SJSA1 (cell line): ENCODE measurements around the gene CTDP1. TPM values are rescaled to one million over a fixed set of nuclear protein-coding genes. Genes with fewer than 3 reads are reported as not detected.
"Not testable (repeated sequence)": the region's sequence is repeated elsewhere in the genome, so short reads cannot be mapped to it uniquely, and the experiment has no call there.

ENCODE experiments used
- DNase-seq, 2 experiments: peaks; one replicate each; pipeline ENCODE4 v3.0.0-alpha.2; 2015 to 2020; ENCODE audit warnings: low spot score in 2 of 2, low read depth in 1 of 2
- H3K27ac ChIP-seq: fragments of 250-450 bp; sonication (Bioruptor Pico); 2 replicates; pipeline ENCODE4 v1.5.1; 2020; ENCODE audit warnings: mild to moderate bottlenecking, moderate library complexity
- H3K27me3 ChIP-seq: fragments of 250-450 bp; sonication (Bioruptor Pico); replicated peaks from 2 replicates; pipeline ENCODE4 v1.5.1; 2020; ENCODE audit warnings: mild to moderate bottlenecking, moderate library complexity
- H3K36me3 ChIP-seq: fragments of 250-450 bp; sonication (Bioruptor Pico); 2 replicates; pipeline ENCODE4 v1.5.1; 2020; ENCODE audit warnings: mild to moderate bottlenecking
- H3K4me1 ChIP-seq: fragments of 250-450 bp; sonication (Bioruptor Pico); replicated peaks from 2 replicates; pipeline ENCODE4 v1.6.1; 2021; ENCODE audit warnings: mild to moderate bottlenecking
- H3K4me3 ChIP-seq: fragments of 250-450 bp; sonication (Bioruptor Pico); 2 replicates; pipeline ENCODE4 v1.5.1; 2020; ENCODE audit warnings: mild to moderate bottlenecking
- H3K9me3 ChIP-seq: fragments of 250-450 bp; sonication (Bioruptor Pico); replicated peaks from 2 replicates; pipeline ENCODE4 v1.5.1; 2020; ENCODE audit warnings: mild to moderate bottlenecking
- total RNA-seq: library from RNA; depleted of rRNA; stranded (reverse); fragments of >200 nt; shearing (Covaris generic); gene quantifications from 2 replicates; pipeline ENCODE4 v1.2.3, GENCODE V29; 2014

CTDP1 gene
- total RNA-seq, 1 experiment from 2014 or later, result 23.0 TPM

DNA sequence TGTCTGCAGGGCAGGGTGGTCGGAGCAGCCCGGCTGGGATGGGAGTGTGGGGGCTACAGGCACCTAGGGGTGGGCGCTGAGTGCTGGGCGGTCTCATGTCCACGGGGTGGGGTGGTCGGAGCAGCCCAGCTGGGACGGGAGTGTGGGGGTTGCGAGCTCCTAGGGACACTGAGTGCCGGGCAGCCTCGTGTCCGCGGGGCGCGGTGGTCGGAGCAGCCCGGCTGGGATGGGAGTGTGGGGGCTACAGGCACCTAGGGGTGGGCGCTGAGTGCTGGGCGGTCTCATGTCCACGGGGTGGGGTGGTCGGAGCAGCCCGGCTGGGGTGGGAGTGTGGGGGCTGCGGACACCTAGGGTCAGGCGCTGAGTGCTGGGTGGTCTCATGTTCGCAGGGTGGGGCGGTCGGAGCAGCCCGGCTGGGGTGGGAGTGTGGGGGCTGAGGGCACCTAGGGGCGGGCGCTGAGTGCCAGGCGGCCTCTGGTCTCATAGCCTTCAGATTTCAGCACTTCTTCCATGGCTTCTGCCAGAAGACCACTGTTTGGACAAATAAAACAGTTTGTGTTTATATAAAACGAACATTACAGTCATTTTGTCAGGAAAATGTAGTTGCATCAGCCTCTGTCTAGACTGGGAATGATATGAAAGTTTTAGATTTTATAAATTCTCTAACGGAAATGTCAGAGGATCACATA lies 14.7 kb downstream of the CTDP1 start:
- H3K27ac ChIP-seq, H3K4me3 ChIP-seq, DNase-seq, H3K27me3 ChIP-seq, H3K9me3 ChIP-seq: not testable (repeated sequence)
- H3K36me3 ChIP-seq, result peaks cover 37% of the 10 kb centered on the region
- peaks cover 15% of the 10 kb centered on the region for H3K4me1 ChIP-seq

DNA sequence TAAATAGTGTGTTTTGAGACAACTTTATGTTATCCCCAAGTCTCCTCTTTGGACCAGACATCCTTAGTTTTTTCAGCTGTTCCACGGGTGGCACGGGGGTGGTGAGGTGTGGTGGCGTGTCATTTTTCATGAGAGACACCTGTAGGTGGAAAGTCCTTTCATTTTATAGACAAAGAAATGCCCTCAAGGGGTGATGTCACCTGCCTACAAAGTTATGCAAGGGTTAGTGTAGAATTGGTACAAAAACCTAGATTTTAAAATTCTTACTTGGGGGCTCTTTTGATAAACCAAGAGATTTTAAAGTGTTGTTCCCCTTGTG lies 15.3 kb downstream of the CTDP1 start:
- no peak overlapping the region for H3K27ac ChIP-seq
- H3K9me3 ChIP-seq, result 0 out of 2 replicates have a peak, but pooled peaks cover 3% of the 10 kb centered on the region

DNA sequence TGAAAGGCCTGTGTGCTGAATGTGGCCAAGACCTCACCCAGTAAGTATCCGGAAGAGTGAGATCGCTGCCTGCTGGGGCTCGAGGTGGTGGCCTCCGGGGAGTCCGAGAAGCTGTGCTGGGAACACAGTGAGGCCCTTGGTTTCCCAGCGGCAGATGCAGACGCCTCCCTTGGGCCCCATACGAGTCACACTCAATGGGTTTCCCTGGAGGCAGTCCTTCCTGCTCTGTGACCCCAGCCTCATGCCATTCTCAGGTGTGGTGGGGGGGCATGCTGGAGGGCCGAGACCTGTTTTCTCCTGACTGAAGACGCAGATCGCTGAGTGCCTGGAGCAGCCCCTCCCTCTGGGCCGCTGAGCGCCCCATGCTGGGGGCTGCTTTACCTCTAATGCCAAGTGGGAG lies 15.7 kb downstream of the CTDP1 start:
- no peak overlapping the region for H3K27ac ChIP-seq
- H3K4me1 ChIP-seq, result peaks cover 20% of the 10 kb centered on the region
- no peak overlapping the region for H3K4me3 ChIP-seq
- peaks cover 45% of the 10 kb centered on the region for H3K36me3 ChIP-seq
- H3K9me3 ChIP-seq, result 0 out of 2 replicates have a peak, but pooled peaks cover 6% of the 10 kb centered on the region
- DNase-seq, result no peak
- no peaks in the 10 kb centered on the region for H3K27me3 ChIP-seq

More for the DNA sequence above, 15.3 kb downstream of the CTDP1 start:
- no peak overlapping the region for H3K4me3 ChIP-seq
- peaks cover 41% of the 10 kb centered on the region for H3K36me3 ChIP-seq
- H3K4me1 ChIP-seq, result peaks cover 20% of the 10 kb centered on the region
- no peak for DNase-seq
- no peaks in the 10 kb centered on the region for H3K27me3 ChIP-seq

DNA sequence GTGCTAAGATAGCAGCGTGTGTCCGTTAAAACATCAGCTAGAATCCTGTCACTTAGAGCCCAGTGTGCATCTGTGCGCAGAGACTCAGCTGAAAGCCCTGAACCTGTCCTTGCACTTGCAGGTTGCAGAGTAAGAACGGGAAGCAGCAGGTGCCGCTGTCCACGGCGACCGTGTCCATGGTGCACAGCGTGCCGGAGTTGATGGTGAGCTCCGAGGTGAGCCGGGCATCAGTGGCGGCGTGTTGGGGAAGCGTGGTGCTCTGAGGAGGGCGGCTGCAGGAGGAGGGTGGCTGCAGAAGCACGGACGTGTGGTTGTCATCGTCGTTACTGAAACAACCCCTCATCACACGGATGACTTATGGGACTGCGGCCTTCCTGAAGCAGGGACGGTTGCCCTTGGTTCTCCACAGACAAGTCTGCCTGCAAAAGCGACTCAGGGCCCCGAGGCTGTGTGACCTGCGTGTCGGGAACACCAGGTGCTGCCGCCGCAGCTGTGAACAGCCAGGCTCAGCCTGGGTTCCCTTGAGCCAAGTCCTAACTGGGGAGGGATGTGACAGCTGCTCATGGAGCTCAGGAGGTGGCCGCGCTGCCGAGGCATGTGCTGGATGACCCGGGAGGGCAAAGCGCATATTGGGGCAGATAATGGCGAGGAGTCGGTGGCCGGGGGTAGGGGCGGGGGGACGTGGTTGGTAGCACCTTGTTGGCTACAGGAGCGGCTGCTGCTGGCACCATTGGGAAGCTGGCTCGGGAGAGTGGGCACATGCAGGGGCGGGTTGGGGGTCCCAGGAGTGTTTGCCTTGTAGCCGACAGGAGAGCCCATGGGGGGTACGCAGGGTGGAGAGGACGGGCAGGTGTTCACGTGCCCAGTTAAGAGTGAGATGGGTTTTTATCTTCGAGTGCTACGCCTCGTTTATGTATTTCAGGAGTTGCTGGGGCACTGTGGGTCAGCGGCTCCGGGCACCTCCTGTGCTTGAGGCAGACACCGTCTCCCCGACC lies 16.6 kb downstream of the CTDP1 start:
- Histone ChIP-seq H3K4me3 (no peak overlapping the region), H3K27me3 (no peaks in the 10 kb centered on the region), H3K27ac (no peak overlapping the region), H3K9me3 (0 out of 2 replicates have a peak, but pooled peaks cover 6% of the 10 kb centered on the region), H3K4me1 (peaks cover 20% of the 10 kb centered on the region), H3K36me3 (peaks cover 54% of the 10 kb centered on the region)
- DNase-seq, result no peak

DNA sequence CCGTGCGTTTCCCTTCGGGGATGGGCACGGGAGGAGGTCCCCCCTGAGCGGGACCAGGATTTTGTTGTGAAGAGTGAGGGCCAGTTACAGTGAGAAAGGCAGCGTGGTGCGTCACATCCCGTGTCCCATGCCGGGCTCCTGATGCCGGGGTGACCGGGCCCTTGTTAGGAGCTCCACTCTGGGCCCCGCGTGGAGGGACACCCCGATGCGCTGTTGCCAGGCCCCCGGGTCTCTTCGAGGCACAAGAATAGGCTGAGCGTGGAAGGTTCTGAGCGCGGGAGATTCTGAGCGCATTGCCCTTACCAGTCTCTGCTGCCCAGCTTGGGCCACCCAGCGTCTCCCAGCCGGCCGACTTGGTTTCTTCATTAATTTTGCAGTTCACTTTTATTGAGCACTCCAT lies 17.6 kb downstream of the CTDP1 start:
- Histone ChIP-seq H3K27me3 (no peaks in the 10 kb centered on the region), H3K36me3 (peaks cover 61% of the 10 kb centered on the region)
- DNase-seq, result no peak

DNA sequence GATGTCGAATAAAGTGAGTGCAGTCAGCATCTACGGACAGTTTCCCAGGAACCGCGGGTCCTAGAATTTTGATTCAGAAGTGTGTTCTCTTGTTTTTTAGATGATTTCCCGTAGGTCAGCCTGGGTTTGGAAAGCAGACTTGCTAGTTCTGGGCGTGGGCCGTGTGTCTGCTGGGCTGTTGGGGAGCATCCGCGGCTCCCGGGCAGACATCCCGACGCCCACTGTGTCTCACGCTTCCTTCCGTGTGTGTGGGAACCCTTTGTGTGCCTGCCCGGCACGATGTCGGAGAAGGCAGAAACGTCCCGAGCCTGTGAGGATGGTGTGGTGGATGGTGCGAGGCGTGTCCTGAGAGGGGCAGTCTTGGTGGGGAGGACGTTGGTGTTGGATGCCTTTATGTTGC lies 18.4 kb downstream of the CTDP1 start:
- no peak overlapping the region for H3K27ac ChIP-seq

More for the DNA sequence above, 17.6 kb downstream of the CTDP1 start:
- Histone ChIP-seq H3K27ac (no peak overlapping the region), H3K4me3 (no peak overlapping the region), H3K9me3 (0 out of 2 replicates have a peak, but pooled peaks cover 6% of the 10 kb centered on the region), H3K4me1 (peaks cover 20% of the 10 kb centered on the region)

DNA sequence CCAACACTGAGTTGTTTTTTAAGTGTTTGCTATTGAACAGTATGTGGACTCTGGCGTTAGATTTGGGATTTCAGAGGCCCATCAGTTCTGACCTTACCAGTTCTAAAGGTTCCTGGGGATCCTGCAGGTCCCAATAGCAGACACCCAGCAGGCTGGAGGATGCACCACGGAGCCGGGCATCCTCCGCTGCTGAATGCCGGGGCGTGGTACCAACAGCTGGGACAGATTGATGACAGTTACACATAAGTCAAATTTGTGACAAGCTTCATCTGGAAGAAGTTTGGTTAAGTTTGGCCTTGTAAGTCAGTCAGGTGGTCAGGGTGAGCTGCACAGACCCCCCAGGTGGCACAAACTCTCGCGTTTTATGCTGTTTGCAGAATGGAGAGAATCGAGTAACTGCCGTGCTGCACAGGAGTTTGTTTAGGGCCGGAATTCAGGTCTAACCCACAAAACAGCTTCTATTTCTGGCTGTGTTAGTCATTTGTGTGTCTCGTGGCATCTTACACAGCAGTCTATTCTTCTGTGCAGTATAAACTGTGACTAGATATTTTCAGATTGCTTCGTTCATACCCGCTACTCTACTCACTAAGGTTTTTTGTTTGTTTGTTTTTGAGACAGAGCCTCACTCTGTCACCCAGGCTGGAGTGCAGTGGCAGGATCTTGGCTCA lies 19.2 kb downstream of the CTDP1 start:
- Histone ChIP-seq H3K9me3 (0 out of 2 replicates have a peak, but pooled peaks cover 6% of the 10 kb centered on the region), H3K36me3 (peaks cover 68% of the 10 kb centered on the region), H3K4me1 (peaks cover 20% of the 10 kb centered on the region), H3K4me3 (no peak overlapping the region), H3K27ac (peak overlapping the region; percentile 30), H3K27me3 (no peaks in the 10 kb centered on the region)
- peak; percentile 88 for DNase-seq

More for the DNA sequence above, 18.4 kb downstream of the CTDP1 start:
- no peaks in the 10 kb centered on the region for H3K27me3 ChIP-seq
- H3K4me3 ChIP-seq, result no peak overlapping the region
- H3K4me1 ChIP-seq, result peaks cover 20% of the 10 kb centered on the region
- 0 out of 2 replicates have a peak, but pooled peaks cover 6% of the 10 kb centered on the region for H3K9me3 ChIP-seq
- H3K36me3 ChIP-seq, result peaks cover 63% of the 10 kb centered on the region
- DNase-seq, result no peak

DNA sequence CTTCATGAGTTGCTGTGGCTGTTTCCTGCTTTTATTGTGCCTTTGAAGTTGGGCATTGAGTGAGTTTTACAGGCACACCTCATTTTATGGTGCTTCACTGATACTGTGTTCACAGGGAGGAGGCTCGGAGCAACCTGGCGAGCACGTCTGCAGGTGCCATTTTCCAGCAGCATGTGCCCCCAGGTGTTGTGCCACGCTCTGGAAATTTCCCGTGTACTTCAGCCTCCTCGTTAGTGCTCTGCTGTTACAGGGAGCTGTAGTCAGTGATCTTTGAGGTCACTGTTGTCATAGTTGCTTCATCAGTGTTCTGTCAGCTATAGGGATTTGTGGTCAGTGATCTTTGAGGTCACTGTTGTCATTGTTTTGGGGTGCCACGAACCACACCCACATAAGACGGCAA lies 20.1 kb downstream of the CTDP1 start:
- Histone ChIP-seq H3K9me3 (0 out of 2 replicates have a peak, but pooled peaks cover 6% of the 10 kb centered on the region), H3K36me3 (peaks cover 77% of the 10 kb centered on the region), H3K4me3 (no peak overlapping the region), H3K4me1 (peaks cover 20% of the 10 kb centered on the region), H3K27me3 (no peaks in the 10 kb centered on the region), H3K27ac (no peak overlapping the region)
- DNase-seq, result no peak

DNA sequence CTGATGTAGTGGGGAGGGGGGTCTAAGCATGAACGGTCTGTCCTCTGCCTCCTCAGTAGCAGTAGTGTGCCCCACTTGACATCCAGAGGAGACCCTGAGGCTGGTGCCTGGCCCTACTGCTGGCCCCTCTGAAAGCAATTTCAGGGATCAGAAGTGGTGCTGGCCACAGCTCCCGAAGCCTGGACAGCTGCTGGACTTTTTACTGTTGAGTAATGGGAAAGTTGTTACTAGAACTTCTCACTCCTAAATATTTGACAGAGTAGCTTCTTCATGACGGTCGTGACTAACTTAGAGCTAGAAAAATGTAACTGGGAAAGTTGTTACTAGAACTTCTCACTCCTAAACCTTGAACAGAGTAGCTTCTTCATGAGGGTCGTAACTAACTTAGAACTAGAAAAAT lies 23.3 kb downstream of the CTDP1 start:
- no peak overlapping the region for H3K27ac ChIP-seq
- peaks cover 66% of the 10 kb centered on the region for H3K36me3 ChIP-seq
- H3K27me3 ChIP-seq, result no peaks in the 10 kb centered on the region
- peaks cover 18% of the 10 kb centered on the region for H3K4me1 ChIP-seq
- no peak for DNase-seq
- H3K4me3 ChIP-seq, result no peak overlapping the region
- H3K9me3 ChIP-seq, result 0 out of 2 replicates have a peak, but pooled peaks cover 6% of the 10 kb centered on the region

DNA sequence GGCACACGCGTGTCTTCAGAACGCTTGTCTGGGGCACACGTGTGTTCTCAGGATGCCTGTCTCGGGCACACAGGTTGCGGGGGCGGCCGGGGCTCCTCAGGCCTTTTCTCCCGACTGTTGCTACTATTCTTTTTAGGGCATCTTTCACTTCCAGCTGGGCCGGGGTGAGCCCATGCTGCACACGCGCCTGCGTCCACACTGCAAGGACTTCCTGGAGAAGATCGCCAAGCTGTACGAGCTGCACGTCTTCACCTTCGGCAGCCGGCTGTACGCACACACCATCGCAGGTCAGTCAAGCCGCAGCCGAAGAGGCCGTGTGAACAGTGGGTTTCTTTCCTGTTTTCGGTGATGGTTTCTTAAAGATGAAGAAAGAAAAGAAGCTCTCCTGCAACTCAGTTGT lies 25.0 kb downstream of the CTDP1 start:
- Histone ChIP-seq H3K36me3 (peaks cover 65% of the 10 kb centered on the region), H3K9me3 (0 out of 2 replicates have a peak, but pooled peaks cover 5% of the 10 kb centered on the region), H3K4me1 (peaks cover 2% of the 10 kb centered on the region), H3K27ac (no peak overlapping the region), H3K27me3 (no peaks in the 10 kb centered on the region), H3K4me3 (no peak overlapping the region)
- no peak for DNase-seq

DNA sequence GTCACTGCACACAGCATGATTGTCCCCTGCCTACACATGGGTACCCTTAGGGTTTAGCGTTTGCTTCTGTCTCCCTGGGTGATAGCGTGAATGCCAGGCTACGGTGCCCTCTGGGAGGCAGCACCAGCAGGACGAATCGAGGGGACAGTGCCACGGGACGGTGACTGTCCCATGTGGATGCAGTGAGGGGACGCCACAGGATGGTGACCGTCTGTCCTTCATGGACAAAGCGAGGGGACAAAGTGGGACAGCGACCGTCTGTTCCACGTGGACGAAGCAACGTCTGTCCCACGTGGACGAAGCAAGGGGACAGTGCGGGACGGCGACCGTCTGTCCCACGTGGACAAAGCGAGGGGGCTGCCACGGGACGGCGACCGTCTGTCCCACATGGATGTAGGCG lies 25.7 kb downstream of the CTDP1 start:
- Histone ChIP-seq H3K9me3 (0 out of 2 replicates have a peak, but pooled peaks cover under 1% of the 10 kb centered on the region), H3K4me1 (no peaks in the 10 kb centered on the region), H3K27me3 (no peaks in the 10 kb centered on the region), H3K27ac (no peak overlapping the region), H3K36me3 (peaks cover 63% of the 10 kb centered on the region), H3K4me3 (no peak overlapping the region)
- DNase-seq, result no peak

DNA sequence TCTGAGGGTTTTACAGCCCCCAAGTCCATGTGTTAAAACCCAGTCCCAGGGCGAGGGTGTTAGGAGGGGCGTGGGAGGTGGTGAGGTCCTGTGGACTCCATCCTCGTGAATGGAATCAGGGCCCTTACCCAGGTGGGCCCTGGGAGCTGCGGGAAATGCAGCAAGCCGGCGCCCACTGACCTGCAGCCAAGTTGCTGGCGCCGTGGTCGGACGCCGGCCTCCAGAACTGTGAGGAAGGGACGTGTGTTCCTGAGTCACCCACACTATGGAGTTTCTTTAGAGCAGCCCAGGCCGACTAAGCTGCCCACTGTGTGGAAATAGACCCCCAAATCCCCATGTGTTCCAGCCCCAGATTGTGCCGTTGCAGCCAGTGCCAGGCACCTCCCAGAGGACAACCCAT lies 26.4 kb downstream of the CTDP1 start:
- Histone ChIP-seq H3K9me3 (no peaks in the 10 kb centered on the region), H3K36me3 (peaks cover 59% of the 10 kb centered on the region), H3K27me3 (no peaks in the 10 kb centered on the region), H3K4me1 (no peaks in the 10 kb centered on the region), H3K4me3 (no peak overlapping the region), H3K27ac (no peak overlapping the region)
- no peak for DNase-seq

DNA sequence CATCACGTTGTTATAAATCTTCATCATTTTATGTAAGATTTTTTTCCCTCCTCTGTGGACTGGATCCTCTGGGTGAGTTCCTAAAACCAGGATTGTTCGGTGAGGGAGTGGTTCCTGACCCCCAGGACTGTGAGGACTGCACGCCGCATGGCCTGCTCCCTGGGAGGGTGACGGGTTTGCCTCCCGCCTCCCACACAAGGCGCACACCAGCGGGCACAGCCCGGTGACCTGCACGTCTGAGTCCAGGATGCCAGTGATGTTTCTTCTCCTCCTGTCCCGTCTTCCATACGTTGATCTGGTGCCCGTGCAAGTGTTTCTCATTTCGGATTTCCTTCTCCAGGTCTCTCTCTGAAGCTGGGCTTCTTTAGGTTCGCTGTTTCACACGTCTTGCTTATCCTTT lies 27.1 kb downstream of the CTDP1 start:
- Histone ChIP-seq H3K36me3 (peaks cover 56% of the 10 kb centered on the region), H3K9me3 (no peaks in the 10 kb centered on the region), H3K4me3 (no peak overlapping the region), H3K27me3 (no peaks in the 10 kb centered on the region), H3K27ac (no peak overlapping the region), H3K4me1 (no peaks in the 10 kb centered on the region)
- DNase-seq, result no peak
